ENCODE measurements around the gene DIAPH1. TPM values are rescaled to one million over a fixed set of nuclear protein-coding genes. Genes with fewer than 3 reads are reported as not detected.

DIAPH1 gene
- total RNA-seq, 4 donors from 2014 or later, result 35.2 to 62.3 (median 53.4) TPM

DNA sequence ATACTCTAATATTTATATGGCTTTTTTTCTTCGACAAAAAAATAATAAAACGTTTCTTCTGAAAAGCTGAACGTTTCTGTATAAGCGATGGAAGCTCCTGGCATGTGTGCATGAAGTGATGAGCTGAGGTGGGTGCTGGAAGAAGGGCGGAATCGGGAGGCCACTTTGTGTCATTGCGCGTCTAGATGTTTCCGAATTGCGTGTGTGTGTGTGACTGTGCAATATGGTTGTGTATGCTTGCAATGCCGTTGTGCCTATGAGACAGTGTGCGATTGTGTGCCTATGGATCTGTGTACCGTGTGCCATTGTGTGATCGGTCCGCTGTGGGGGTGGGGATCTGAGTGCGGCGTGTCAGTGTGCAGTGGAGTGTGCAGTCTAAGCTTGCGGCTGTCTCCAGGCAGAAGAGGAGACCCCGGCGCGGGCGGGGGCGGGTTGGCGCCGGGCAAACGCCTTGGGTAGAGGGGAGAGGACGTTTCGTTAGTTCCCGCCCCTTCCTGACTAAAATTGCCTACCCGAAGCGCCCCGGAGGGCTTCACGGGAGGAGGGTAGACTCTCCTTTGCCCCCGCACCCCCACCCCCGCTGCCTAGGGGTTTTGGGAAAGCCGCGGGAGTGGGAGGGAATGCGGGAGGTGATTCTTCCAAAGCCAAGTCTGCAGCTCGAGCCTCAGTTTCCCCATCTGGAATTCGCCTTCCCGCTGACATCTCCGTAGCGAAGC lies 105.7 kb downstream of the DIAPH1 start:
- whole genome bisulfite sequencing, 2 donors (ENCODE audit: low coverage in 1 of 2), result 5 to 20% methylated on average over 15 to 21 of the region's 43 CpGs
- TF ChIP-seq, protein P1, sequence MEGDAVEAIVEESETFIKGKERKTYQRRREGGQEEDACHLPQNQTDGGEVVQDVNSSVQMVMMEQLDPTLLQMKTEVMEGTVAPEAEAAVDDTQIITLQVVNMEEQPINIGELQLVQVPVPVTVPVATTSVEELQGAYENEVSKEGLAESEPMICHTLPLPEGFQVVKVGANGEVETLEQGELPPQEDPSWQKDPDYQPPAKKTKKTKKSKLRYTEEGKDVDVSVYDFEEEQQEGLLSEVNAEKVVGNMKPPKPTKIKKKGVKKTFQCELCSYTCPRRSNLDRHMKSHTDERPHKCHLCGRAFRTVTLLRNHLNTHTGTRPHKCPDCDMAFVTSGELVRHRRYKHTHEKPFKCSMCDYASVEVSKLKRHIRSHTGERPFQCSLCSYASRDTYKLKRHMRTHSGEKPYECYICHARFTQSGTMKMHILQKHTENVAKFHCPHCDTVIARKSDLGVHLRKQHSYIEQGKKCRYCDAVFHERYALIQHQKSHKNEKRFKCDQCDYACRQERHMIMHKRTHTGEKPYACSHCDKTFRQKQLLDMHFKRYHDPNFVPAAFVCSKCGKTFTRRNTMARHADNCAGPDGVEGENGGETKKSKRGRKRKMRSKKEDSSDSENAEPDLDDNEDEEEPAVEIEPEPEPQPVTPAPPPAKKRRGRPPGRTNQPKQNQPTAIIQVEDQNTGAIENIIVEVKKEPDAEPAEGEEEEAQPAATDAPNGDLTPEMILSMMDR (IDR thresholded peaks at IDR 0.05), result no peak
- TF ChIP-seq POLR2A (IDR thresholded peaks at IDR 0.05) (peak in 1 of 2 donors; percentile 16), POLR2AphosphoS5 (IDR thresholded peaks at IDR 0.05) (no peak)
- peaks cover 0 to 38% of the 10 kb centered on the region in 2 donors for H3K36me3 ChIP-seq

GRCh38 chr5:141512390-141512910 lies 106.3 kb downstream of the DIAPH1 start:
- no peak for ATAC-seq
- H3K4me1 ChIP-seq, result peaks cover 6 to 91% (median 42%) of the 10 kb centered on the region in 3 donors
- peaks cover 0 to 38% of the 10 kb centered on the region in 2 donors for H3K36me3 ChIP-seq
- H3K27ac ChIP-seq, result peak overlapping the region; percentile 89 to 97 (median 95)
- TF ChIP-seq POLR2A (IDR thresholded peaks at IDR 0.05) (peak in 1 of 2 donors; percentile 9), EP300 (IDR thresholded peaks at IDR 0.05) (no peak), POLR2AphosphoS5 (IDR thresholded peaks at IDR 0.05) (peak; percentile 27)
- TF ChIP-seq, protein P1 (IDR thresholded peaks at IDR 0.05), result peak in 3 of 4 experiments; percentile 79 to 92 (median 81)
- H3K9me3 ChIP-seq, result no peaks in the 10 kb centered on the region
- H3K27me3 ChIP-seq, result no peaks in the 10 kb centered on the region
- WGBS, 2 donors (ENCODE audit: low coverage in 1 of 2), result 7 to 10% methylated on average over 4 to 19 of the region's 28 CpGs
- peak overlapping the region; percentile 73 to 80 for H3K4me3 ChIP-seq

More for the DNA sequence above, 105.7 kb downstream of the DIAPH1 start:
- Histone ChIP-seq H3K27ac (peak overlapping the region; percentile 89 to 97 (median 95)), H3K9me3 (no peaks in the 10 kb centered on the region), H3K27me3 (no peaks in the 10 kb centered on the region), H3K4me3 (peak overlapping the region; percentile 73 to 80), H3K4me1 (peaks cover 6 to 90% (median 36%) of the 10 kb centered on the region in 3 donors)
- no peak for ATAC-seq

- H3K27ac ChIP-seq, result peak overlapping the region; percentile 89 to 97 (median 95)
- H3K9me3 ChIP-seq, result no peaks in the 10 kb centered on the region
- ATAC-seq, result no peak
- peaks cover 0 to 32% of the 10 kb centered on the region in 2 donors for H3K36me3 ChIP-seq
- peak overlapping the region in 1 of 2 donors; percentile 73 for H3K4me3 ChIP-seq
- WGBS, 2 donors (ENCODE audit: low coverage in 1 of 2), result 50 to 69% methylated on average over 2 to 3 of the region's 4 CpGs
- TF ChIP-seq EP300 (IDR thresholded peaks at IDR 0.05), result no peak
- no peak for TF ChIP-seq POLR2AphosphoS5 (IDR thresholded peaks at IDR 0.05)
- no peak for TF ChIP-seq POLR2A (IDR thresholded peaks at IDR 0.05)
- TF ChIP-seq, protein P1 (IDR thresholded peaks at IDR 0.05), result no peak
- peaks cover 7 to 91% (median 46%) of the 10 kb centered on the region in 3 donors for H3K4me1 ChIP-seq
- no peaks in the 10 kb centered on the region for H3K27me3 ChIP-seq
Observed at GRCh38 chr5:141511771-141512325, 107.0 kb downstream of the DIAPH1 start.

GRCh38 chr5:141510850-141511601 lies 107.8 kb downstream of the DIAPH1 start:
- Histone ChIP-seq H3K9me3 (no peaks in the 10 kb centered on the region), H3K27me3 (no peaks in the 10 kb centered on the region), H3K27ac (peak overlapping the region in 3 of 4 donors; percentile 6 to 97 (median 94)), H3K4me3 (no peak overlapping the region), H3K4me1 (peaks cover 9 to 90% (median 47%) of the 10 kb centered on the region in 3 donors), H3K36me3 (peaks cover 0 to 24% of the 10 kb centered on the region in 2 donors)
- 89% methylated on average over 7 of the region's 14 CpGs; no CpG with 5 or more reads in 1 of the 2 donors for WGBS, 2 donors (ENCODE audit: low coverage in 1 of 2)
- no peak for ATAC-seq
- TF ChIP-seq POLR2AphosphoS5 (IDR thresholded peaks at IDR 0.05) (no peak), POLR2A (IDR thresholded peaks at IDR 0.05) (no peak), EP300 (IDR thresholded peaks at IDR 0.05) (no peak)
- TF ChIP-seq, protein P1 (IDR thresholded peaks at IDR 0.05), result no peak

Data from gastroesophageal sphincter (tissue), 4 donors.